Measurements from ENCODE around the gene KCNK3. TPM values are rescaled to one million over a fixed set of nuclear protein-coding genes. Genes with fewer than 3 reads are reported as not detected.

The KCNK3 gene
- polyA plus RNA-seq, 1 of the 3 experiments (the other 2 are of a cell fraction), result 0.16 TPM

DNA sequence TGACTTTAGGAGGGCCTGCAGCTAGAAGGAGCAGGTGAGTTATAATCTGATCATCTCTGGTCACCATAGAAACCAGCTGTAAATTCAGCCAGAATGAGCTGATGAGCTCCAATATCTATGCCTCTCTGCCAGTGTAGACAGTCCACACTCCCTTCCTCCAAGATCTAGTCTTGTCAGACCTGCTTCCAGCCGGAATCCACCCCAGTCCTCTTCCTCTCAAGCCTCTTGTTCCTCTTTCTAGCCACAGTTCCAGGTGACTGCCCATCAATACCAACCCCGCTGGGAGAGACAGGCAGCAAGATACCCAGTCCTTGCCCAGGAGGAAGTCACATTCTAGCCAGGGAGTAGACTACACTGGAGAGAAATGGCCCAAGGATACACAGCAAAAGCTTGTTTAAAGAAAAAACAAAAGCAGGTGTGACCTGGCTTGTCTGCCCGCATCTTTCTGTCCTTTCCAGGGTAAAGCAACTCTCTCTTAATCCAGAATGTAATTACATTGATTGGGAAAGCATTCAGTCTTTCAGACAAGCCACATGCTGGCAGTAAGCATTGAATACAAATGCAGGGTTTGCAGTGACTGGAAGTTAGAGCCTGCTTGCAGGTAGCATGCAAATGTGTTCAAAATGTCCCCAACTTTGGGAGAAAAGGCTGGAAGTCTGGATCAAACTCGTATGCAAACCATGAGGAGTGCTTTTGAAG, 62.6 kb downstream of the KCNK3 start (continued):
- TF ChIP-seq, protein P1, sequence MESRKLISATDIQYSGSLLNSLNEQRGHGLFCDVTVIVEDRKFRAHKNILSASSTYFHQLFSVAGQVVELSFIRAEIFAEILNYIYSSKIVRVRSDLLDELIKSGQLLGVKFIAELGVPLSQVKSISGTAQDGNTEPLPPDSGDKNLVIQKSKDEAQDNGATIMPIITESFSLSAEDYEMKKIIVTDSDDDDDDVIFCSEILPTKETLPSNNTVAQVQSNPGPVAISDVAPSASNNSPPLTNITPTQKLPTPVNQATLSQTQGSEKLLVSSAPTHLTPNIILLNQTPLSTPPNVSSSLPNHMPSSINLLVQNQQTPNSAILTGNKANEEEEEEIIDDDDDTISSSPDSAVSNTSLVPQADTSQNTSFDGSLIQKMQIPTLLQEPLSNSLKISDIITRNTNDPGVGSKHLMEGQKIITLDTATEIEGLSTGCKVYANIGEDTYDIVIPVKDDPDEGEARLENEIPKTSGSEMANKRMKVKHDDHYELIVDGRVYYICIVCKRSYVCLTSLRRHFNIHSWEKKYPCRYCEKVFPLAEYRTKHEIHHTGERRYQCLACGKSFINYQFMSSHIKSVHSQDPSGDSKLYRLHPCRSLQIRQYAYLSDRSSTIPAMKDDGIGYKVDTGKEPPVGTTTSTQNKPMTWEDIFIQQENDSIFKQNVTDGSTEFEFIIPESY (IDR thresholded peaks at IDR 0.05; ENCODE audit: borderline replicate concordance, low read depth), result no peak
- TF ChIP-seq NRF1 (IDR thresholded peaks at IDR 0.05; ENCODE audit: low read depth, low read length), result no peak
- no peak for TF ChIP-seq CHD2 (IDR thresholded peaks at IDR 0.05; ENCODE audit: low read length, partially characterized antibody)
- TF ChIP-seq GABPA (IDR thresholded peaks at IDR 0.05; ENCODE audit: low read depth), result no peak
- TF ChIP-seq, protein P2, sequence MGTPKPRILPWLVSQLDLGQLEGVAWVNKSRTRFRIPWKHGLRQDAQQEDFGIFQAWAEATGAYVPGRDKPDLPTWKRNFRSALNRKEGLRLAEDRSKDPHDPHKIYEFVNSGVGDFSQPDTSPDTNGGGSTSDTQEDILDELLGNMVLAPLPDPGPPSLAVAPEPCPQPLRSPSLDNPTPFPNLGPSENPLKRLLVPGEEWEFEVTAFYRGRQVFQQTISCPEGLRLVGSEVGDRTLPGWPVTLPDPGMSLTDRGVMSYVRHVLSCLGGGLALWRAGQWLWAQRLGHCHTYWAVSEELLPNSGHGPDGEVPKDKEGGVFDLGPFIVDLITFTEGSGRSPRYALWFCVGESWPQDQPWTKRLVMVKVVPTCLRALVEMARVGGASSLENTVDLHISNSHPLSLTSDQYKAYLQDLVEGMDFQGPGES (IDR thresholded peaks at IDR 0.05; ENCODE audit: low read depth, low read length), result no peak
- no peak for TF ChIP-seq RFX5 (IDR thresholded peaks at IDR 0.05; ENCODE audit: low read length)
- TF ChIP-seq SMC3 (IDR thresholded peaks at IDR 0.05; ENCODE audit: low read depth, low read length), result no peak

DNA sequence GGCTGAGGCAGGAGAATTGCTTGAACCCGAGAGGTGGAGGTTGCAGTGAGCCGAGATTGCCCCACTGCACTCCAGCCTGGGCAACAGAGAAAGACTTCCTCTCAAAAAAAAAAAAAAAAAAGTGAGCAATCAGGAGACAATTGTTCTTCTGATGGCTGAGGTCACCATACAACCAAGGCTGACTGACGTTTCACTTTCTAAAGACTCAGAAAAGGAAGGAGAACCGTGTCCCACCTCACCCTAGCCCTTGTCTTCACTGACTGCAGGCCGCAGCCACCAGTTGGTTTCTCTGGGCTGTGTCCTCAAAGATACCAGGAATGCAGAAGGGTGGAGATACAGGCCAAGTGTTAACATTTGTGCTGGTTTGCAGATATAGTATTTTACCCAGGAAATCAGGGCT, 63.8 kb downstream of the KCNK3 start:
- no peaks in the 10 kb centered on the region for H3K27me3 ChIP-seq (ENCODE audit: insufficient read depth)
- 93% methylated on average over 5 of the region's 5 CpGs for WGBS (ENCODE audit: low lambda C conversion rate)
- no peaks in the 10 kb centered on the region for H4K20me1 ChIP-seq (ENCODE audit: insufficient read depth)
- no peak overlapping the region for H3K4me3 ChIP-seq (ENCODE audit: low read depth in 2 of 2, low read length in 1 of 2)
- peaks cover 6% of the 10 kb centered on the region for H3F3A ChIP-seq (replicated peaks; ENCODE audit: insufficient read depth)
- POLR2A ChIA-PET, result no interaction called here
- TF ChIP-seq GATA2 (CRISPR knock-in tag; IDR thresholded peaks at IDR 0.05) (no peak), ELF1 (IDR thresholded peaks at IDR 0.05) (no peak), FOXM1 (IDR thresholded peaks at IDR 0.05; ENCODE audit: low read depth) (no peak), SMC3 (IDR thresholded peaks at IDR 0.05; ENCODE audit: low read depth, low read length) (no peak), TAF1 (IDR thresholded peaks at IDR 0.05; ENCODE audit: borderline replicate concordance, low read depth, low read length) (no peak), FOXJ3 (CRISPR knock-in tag; IDR thresholded peaks at IDR 0.05) (no peak), FOSL2 (IDR thresholded peaks at IDR 0.05; ENCODE audit: borderline replicate concordance, low read depth) (no peak), NRF1 (IDR thresholded peaks at IDR 0.05; ENCODE audit: low read depth, low read length) (no peak), SIN3A (IDR thresholded peaks at IDR 0.05; ENCODE audit: borderline replicate concordance, low read depth, low read length) (no peak), RFX5 (IDR thresholded peaks at IDR 0.05; ENCODE audit: low read length) (no peak), TEAD4 (IDR thresholded peaks at IDR 0.05; ENCODE audit: borderline replicate concordance, insufficient read depth) (no peak), CHD2 (IDR thresholded peaks at IDR 0.05; ENCODE audit: low read length, partially characterized antibody) (no peak), MXI1 (IDR thresholded peaks at IDR 0.05; ENCODE audit: low read depth, low read length) (no peak), RCOR1 (IDR thresholded peaks at IDR 0.05; ENCODE audit: low read length) (no peak), POLR2AphosphoS5 (IDR thresholded peaks at IDR 0.05; ENCODE audit: low read depth, low read length) (no peak)
- TF ChIP-seq, protein P3, sequence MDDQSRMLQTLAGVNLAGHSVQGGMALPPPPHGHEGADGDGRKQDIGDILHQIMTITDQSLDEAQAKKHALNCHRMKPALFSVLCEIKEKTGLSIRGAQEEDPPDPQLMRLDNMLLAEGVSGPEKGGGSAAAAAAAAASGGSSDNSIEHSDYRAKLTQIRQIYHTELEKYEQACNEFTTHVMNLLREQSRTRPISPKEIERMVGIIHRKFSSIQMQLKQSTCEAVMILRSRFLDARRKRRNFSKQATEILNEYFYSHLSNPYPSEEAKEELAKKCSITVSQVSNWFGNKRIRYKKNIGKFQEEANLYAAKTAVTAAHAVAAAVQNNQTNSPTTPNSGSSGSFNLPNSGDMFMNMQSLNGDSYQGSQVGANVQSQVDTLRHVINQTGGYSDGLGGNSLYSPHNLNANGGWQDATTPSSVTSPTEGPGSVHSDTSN (IDR thresholded peaks at IDR 0.05), result no peak
- TF ChIP-seq, protein P4, sequence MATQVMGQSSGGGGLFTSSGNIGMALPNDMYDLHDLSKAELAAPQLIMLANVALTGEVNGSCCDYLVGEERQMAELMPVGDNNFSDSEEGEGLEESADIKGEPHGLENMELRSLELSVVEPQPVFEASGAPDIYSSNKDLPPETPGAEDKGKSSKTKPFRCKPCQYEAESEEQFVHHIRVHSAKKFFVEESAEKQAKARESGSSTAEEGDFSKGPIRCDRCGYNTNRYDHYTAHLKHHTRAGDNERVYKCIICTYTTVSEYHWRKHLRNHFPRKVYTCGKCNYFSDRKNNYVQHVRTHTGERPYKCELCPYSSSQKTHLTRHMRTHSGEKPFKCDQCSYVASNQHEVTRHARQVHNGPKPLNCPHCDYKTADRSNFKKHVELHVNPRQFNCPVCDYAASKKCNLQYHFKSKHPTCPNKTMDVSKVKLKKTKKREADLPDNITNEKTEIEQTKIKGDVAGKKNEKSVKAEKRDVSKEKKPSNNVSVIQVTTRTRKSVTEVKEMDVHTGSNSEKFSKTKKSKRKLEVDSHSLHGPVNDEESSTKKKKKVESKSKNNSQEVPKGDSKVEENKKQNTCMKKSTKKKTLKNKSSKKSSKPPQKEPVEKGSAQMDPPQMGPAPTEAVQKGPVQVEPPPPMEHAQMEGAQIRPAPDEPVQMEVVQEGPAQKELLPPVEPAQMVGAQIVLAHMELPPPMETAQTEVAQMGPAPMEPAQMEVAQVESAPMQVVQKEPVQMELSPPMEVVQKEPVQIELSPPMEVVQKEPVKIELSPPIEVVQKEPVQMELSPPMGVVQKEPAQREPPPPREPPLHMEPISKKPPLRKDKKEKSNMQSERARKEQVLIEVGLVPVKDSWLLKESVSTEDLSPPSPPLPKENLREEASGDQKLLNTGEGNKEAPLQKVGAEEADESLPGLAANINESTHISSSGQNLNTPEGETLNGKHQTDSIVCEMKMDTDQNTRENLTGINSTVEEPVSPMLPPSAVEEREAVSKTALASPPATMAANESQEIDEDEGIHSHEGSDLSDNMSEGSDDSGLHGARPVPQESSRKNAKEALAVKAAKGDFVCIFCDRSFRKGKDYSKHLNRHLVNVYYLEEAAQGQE (IDR thresholded peaks at IDR 0.05; ENCODE audit: low read depth, low read length), result no peak
- TF ChIP-seq, protein P5, sequence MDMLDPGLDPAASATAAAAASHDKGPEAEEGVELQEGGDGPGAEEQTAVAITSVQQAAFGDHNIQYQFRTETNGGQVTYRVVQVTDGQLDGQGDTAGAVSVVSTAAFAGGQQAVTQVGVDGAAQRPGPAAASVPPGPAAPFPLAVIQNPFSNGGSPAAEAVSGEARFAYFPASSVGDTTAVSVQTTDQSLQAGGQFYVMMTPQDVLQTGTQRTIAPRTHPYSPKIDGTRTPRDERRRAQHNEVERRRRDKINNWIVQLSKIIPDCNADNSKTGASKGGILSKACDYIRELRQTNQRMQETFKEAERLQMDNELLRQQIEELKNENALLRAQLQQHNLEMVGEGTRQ (IDR thresholded peaks at IDR 0.05; ENCODE audit: borderline replicate concordance, low read depth, low read length), result no peak
- DNase-seq, result no peak
- CTCF ChIA-PET, result interaction anchor here (1.5 to 4.6 kb wide), 5 partner anchors 8 to 151 kb away, joined by 6 to 27 read pairs (median 9); partner anchors contain the start of gene SLC35F6
- H3K27ac ChIP-seq (ENCODE audit: low read depth in 2 of 2, low read length in 1 of 2), result no peak overlapping the region
- no peaks in the 10 kb centered on the region for H3K9me2 ChIP-seq
- no peak overlapping the region for H3K4me2 ChIP-seq
- no peak overlapping the region for H2AFZ ChIP-seq (ENCODE audit: low read depth)
- H3K9me3 ChIP-seq, result no peaks in the 10 kb centered on the region
- H3K9ac ChIP-seq, result no peak overlapping the region
- H3K4me1 ChIP-seq (ENCODE audit: control insufficient read depth in 1 of 2, insufficient read depth in 2 of 2, low read depth in 1 of 2, low read length in 1 of 2), result peaks cover 15 to 18% of the 10 kb centered on the region in 2 experiments; a peak in 3 of 4 replicates
- H3K36me3 ChIP-seq (replicated peaks in 1 of 2; ENCODE audit: control insufficient read depth in 1 of 2, insufficient read depth in 2 of 2, low read length in 1 of 2), result no peaks in the 10 kb centered on the region
- H3K79me2 ChIP-seq (ENCODE audit: insufficient read depth), result no peaks in the 10 kb centered on the region

Data from SK-N-SH (cell line).